GM12873 (cell line): ENCODE measurements around the gene ZNF124.

Experiments
- CTCF ChIP-seq: IDR thresholded peaks from 2 replicates; pipeline ENCODE4 v1.5.1; 2012; ENCODE audit warnings: low read depth, mild to moderate bottlenecking, moderate library complexity, low read length, control low read depth; ENCODE audit not compliant: insufficient read depth; ENCODE audit errors: missing control alignments

ZNF124 gene

GRCh38 chr1:247184254-247184653 lies 12.4 kb upstream of the ZNF124 start:
- TF ChIP-seq CTCF, result no peak

GRCh38 chr1:247182994-247183393 lies 11.2 kb upstream of the ZNF124 start:
- TF ChIP-seq CTCF, result no peak

GRCh38 chr1:247180581-247180980 lies 8.8 kb upstream of the ZNF124 start:
- TF ChIP-seq CTCF, result no peak

GRCh38 chr1:247177755-247178154 lies 5.9 kb upstream of the ZNF124 start:
- TF ChIP-seq CTCF, result no peak

- TF ChIP-seq CTCF, result no peak
Observed at GRCh38 chr1:247175458-247175857, 3.6 kb upstream of the ZNF124 start.

- no peak for TF ChIP-seq CTCF
Observed at GRCh38 chr1:247173431-247173830, 1.6 kb upstream of the ZNF124 start.

GRCh38 chr1:247172996-247173395 lies 1.2 kb upstream of the ZNF124 start:
- TF ChIP-seq CTCF, result no peak
